GM21786 (cell line): ENCODE measurements around the gene SCARF1.

ENCODE experiments used
- ATAC-seq: cut with Tn5 transposase; IDR thresholded peaks from one replicate; pipeline ENCODE4 v1.9.1; 2021; ENCODE audit not compliant: unreplicated experiment

Gene SCARF1

DNA sequence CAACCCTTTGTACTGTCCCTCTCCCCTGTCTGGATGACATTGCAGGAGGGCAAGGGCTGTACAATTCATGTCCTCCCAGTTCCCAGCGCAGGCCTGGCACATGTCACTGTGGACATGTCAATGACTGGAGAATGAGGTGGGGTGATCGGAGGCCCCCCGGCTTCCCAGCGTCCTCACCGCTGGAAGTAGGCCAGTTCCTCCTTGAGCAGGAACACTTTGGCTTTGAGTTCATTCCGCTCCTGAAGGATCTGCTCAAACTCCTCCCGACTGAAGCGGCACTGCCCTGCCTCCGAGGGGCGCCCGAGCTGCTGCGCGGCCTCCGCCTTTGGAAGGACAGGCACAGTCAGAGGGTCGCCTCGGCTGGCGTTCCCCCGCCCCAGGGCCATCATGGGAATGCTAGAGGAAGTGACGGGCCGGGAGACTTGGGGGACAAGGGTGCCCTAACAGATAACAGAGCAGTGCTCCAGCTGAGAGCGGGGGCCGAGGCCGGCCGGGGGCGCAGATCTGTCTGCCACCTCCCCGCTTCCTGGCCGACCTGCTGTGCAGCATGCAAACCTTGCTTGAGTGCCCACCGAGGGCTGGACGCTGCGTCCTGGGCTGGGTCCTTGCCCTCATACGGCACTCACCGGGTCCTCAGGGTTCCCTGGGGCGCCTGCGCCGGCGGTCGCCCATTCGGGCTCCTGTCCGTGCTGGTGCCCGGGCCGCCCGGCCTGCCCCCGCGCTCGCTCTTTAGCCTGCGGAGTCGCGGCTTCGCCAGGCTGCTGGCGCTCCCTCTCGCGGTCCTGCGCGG lies 2.8 kb upstream of the SCARF1 start:
- ATAC-seq: peak; percentile 10

DNA sequence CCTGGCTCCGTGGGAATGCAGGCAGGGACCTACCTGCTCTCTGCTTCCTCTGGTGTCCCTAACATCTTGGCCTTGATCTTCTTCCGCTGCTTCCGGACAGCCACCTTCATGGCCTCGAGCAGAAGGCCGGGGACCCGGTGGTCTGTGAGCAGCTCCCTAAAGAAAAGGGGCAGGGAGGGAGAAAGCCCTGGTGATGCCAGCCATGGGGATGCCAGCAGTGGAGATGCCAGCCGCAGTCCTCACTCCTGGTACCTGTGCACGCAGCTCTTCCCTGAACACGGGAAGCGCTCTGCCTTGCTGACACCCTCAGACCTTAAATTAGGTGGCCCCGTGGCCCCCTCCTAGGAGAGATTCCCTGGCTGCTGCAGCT lies 2.3 kb upstream of the SCARF1 start:
- no peak for ATAC-seq

DNA sequence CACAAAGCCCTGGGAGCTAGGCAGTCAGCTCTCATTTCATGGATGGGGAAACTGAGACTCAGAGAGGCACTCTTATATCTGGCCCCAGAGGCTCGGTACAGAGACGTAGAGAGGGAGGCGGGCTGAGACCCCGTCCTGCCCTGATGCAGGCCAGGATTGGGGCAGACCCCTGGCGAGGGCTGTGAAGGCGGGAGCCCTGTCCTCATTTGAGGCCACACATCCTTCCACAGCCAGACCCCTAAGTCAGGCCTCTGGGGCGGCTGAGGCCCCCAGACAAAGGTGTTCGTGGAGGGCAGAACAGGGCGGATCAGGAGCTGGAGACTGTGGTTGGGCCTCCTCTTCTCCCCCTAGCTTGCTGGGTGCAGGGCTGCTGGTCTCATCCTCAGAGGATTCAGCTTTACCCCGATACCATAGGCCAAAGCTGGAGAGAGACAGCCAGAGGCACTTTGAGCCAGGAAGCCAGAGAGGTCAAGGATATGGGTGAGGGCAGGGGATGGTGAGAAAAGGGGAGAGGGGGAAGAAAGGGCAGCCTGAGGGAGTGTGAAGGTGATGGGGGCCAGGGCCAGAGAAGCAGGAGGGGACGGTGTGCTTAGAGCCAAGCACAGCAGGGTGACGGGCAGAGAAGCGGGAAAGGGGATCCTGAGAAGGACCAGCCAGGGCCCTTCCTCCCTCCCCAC lies 805 bp upstream of the SCARF1 start:
- no peak for ATAC-seq

DNA sequence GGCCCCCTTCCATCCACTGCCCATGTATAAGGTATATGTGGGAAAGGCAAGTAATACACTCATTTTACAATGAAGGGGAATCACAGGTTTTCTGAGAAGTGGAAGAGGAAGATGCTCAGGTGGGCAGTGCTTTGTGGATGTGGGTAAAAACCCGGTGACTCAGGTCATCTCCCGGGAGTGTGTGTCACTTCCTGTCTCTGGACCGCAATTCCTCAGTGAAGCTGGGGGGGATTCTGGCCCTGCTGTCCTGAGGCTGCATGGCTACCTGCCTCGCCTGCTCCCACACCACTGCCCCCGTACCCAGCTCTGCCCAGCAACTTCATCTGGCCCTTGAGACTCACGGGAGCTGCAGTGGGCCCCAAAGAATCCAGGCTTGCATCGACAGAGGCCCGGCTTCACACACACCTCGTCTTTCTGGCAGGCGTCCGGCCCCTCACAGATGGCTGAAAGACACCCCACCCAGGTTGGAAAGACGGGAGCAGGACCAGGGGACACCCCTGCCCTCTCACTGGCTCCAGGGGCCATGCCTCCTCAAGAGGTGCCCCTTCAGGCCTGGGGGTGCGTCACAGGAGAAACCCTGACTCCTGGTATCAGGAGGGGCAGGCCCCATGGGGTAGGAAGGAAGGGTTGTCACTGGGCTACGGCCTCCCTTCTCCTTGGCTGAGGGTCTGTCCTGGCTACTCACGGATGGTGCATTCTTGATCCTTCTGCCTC lies 882 bp downstream of the SCARF1 start:
- ATAC-seq: no peak

GRCh38 chr17:1643999-1644492 lies 1.5 kb downstream of the SCARF1 start:
- ATAC-seq: no peak

- no peak for ATAC-seq
Observed at GRCh38 chr17:1643293-1643998, 2.1 kb downstream of the SCARF1 start.

GRCh38 chr17:1641065-1641403 lies 4.5 kb downstream of the SCARF1 start:
- ATAC-seq: no peak

- ATAC-seq: no peak
Observed at GRCh38 chr17:1640329-1641064, 5.0 kb downstream of the SCARF1 start.

GRCh38 chr17:1639549-1640180 lies 5.9 kb downstream of the SCARF1 start:
- ATAC-seq: no peak

DNA sequence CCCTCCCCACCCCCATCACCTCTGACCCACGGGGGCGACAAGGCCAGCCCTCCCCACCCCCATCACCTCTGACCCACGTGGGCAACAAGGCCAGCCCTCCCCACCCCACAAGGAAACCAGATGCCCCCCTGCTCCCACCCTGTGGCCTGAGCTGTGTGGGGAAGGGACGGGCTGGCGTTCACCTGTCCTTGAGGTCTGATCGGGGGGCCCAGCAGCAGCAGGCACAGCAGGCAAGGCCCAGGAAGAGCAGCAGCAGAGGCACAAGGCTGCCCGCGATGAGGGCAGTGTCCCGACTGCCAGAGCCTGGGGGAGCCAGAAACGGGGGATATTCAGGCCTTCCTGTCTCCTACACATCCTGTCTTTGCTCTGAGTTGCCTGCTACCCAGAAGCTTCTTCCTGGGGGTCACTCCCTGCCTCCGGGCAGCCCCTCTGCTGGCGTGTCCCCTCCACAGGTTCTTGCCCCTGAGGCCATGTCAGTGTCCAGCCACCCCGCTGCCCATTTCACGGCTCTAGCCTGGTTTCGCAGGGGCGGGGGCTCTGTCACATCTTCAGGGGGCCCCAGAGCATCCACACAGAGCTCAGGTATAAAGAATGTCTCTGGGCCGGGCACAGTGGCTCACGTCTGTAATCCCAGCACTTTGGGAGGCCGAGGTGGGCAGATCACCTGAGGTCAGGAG lies 6.8 kb downstream of the SCARF1 start:
- no peak for ATAC-seq

DNA sequence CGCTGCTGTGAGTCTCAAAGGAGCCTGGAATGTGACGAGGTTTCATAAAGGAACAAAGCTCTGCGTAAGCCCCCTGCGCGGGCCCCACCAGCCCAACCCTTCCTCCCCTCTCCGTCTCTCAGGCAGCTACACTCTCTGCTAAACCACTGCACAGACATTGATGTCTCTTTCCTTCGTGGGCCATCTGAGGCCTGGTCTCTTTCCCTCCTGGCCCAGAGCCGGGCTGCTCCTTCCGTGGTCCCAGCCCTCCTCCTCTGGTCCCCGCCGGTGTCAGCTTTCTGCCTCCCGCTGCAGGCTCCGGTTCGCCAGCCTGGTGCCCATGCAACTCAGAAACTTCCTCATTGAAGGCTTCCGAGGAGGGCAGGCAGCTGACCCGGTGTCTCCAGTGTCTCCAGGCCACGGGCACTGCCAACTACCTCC lies 7.4 kb downstream of the SCARF1 start:
- no peak for ATAC-seq

GRCh38 chr17:1636732-1637285 lies 8.7 kb downstream of the SCARF1 start:
- ATAC-seq: no peak

DNA sequence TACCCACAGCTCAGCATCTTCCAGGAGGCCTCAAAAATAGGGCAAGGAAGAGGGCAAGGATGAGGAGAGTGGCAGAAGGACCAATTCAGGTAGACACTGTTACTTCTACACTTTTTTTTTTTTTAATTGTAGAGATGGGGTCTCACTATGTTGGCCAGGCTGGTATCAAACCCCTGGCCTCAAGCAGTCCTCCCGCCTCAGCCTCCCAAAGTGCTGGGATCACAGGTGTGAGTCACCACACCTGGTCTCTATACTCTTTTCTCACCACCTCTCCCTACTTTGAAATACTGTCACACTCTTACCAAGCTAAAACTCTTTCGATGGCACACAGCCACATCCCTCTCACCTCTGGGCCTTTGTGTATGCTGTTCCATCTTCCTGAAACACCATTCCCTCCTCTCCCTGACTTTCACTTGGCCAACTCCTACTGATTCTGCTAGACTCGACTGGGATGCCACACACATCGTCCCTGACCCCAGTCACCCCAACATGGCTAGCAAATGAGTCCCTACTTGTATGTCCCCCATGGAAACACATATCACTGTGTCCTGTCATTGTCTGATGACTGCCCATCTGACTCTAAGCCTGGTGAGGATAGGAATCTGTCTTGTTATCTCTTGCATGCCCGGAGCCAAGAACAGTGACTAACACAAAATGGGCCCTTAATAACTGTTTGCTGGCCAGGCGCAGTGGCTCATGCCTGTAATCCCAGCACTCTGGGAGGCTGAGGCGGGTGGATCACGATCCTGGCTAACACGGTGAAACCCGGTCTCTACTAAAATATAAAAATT lies 9.7 kb downstream of the SCARF1 start:
- ATAC-seq: no peak

DNA sequence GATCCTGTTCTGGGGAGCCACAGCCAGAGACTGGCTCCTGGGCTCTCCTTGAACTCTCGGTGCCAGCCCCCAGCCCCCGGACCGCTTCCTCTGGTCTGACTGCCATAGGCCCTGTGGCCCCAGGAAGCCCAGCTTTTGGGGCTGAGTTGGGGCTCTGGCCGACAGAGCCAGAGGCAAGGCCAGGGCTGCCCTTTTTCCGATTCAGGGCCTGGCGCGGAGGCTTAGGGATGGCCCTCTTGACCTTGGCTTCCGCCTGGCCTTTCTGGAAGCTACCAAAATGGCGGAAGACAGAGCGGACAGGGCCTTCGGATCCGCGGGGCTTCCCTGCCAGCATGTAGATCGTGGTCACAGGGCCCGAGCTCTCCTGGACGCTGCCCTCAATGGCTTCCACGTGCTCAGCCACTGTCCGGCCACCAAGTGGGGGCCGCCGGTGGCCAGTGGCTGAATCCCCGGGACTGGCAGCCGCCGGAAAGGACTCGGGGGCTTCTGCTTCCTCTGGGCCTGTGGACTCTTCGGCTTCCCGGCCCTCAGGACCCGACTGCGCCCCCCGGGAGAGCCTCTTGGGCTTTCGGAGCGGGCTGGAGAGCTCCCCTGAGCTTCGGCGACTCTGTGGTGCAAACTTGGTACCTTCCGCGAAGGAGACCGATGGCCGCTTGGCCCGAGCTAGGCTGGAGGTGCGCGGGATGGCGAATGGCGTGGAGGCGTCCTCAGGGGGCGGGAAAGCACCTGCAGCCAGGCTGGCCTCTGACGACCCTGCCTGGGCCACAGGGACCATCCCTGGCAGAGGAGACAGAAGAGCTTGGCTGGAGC lies 10.5 kb downstream of the SCARF1 start:
- ATAC-seq: no peak

DNA sequence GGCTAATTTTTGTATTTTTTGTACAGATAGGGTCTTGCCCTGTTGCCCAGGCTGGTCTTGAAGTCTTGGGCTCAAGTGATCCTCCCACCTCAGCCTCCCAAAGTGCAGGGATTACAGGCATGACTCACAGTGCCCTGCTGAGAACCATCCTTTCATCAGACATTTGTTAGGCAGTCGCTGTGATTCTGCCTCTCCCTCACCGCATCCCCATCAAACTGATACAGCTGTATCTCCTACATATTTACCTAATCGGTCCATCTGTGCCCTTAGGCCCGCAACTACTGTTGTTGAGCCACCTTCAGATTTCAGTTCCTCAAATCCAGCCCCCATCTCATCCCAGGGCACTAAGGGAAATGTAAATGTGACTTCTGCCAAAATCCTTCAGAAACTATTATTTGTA lies 14.9 kb downstream of the SCARF1 start:
- no peak for ATAC-seq

DNA sequence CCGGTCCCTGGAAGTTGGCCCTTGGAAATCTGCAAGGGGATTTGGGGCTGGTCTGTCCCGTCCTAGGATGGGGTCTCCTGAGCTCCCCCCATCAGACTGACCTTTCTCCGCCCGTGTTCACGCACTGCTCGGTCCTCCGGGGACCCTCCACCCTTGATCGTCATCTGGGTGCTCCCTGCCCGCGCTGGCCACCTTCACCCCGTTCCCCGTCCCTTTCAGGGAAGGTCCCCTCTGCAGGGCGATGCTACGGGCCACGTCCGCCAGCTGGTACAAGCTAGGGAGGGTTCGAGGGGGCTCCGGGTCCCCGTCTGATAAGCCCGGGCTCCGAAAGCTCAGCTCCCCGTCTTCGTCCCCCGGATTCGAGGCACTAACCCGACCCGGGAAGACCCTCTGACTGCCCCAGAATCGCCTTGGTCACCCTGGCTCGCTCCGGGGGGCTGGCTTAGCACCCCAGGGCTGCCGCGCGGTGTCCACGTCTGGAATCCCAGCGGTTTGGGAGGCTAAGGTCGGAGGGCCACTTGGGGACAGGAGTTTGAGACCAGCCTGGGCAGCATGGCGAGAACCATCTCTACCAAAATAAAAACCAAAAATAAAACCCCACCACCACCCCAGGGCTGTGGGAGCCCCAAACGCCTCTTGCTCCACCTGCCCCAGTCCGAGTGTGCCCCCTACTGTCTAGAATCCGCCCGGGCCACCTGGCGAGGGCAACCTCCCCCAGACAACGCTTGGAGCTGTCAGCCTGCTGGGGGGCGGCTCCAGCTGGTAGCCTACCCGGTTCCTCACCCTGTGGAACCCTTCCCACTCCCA lies 15.8 kb downstream of the SCARF1 start:
- ATAC-seq: no peak
